ENCODE results near the gene WDR5. TPM values are rescaled to one million over a fixed set of nuclear protein-coding genes. Genes with fewer than 3 reads are reported as not detected.

Gene WDR5
- polyA plus RNA-seq, 1 of the 3 experiments (the other 2 are of a cell fraction) = 36.6 TPM

- no peaks in the 10 kb centered on the region for H3K9me3 ChIP-seq
- H3K9me2 ChIP-seq = no peaks in the 10 kb centered on the region
- POLR2A ChIA-PET = no interaction called here
- H2AFZ ChIP-seq (ENCODE audit: low read depth) = no peak overlapping the region
- no peaks in the 10 kb centered on the region for H3F3A ChIP-seq (replicated peaks; ENCODE audit: insufficient read depth)
- DNase-seq = no peak
- no peak overlapping the region for H3K4me2 ChIP-seq
- no peak overlapping the region for H3K27ac ChIP-seq (ENCODE audit: low read depth in 2 of 2, low read length in 1 of 2)
- TF ChIP-seq, protein P1, sequence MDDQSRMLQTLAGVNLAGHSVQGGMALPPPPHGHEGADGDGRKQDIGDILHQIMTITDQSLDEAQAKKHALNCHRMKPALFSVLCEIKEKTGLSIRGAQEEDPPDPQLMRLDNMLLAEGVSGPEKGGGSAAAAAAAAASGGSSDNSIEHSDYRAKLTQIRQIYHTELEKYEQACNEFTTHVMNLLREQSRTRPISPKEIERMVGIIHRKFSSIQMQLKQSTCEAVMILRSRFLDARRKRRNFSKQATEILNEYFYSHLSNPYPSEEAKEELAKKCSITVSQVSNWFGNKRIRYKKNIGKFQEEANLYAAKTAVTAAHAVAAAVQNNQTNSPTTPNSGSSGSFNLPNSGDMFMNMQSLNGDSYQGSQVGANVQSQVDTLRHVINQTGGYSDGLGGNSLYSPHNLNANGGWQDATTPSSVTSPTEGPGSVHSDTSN (IDR thresholded peaks at IDR 0.05) = no peak
- TF ChIP-seq NRF1 (IDR thresholded peaks at IDR 0.05; ENCODE audit: low read depth, low read length) (no peak), USF2 (IDR thresholded peaks at IDR 0.05; ENCODE audit: borderline replicate concordance, low read depth, low read length) (no peak), EP300 (IDR thresholded peaks at IDR 0.05; ENCODE audit: borderline replicate concordance in 1 of 2, low read depth in 1 of 2, low read length in 1 of 2) (no peak), FOXM1 (IDR thresholded peaks at IDR 0.05; ENCODE audit: low read depth) (no peak), RCOR1 (IDR thresholded peaks at IDR 0.05; ENCODE audit: low read length) (no peak)
- TF ChIP-seq, protein P2, sequence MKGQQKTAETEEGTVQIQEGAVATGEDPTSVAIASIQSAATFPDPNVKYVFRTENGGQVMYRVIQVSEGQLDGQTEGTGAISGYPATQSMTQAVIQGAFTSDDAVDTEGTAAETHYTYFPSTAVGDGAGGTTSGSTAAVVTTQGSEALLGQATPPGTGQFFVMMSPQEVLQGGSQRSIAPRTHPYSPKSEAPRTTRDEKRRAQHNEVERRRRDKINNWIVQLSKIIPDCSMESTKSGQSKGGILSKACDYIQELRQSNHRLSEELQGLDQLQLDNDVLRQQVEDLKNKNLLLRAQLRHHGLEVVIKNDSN (IDR thresholded peaks at IDR 0.05; ENCODE audit: borderline replicate concordance, low read depth) = no peak
- H3K27me3 ChIP-seq (ENCODE audit: insufficient read depth) = peaks cover 8% of the 10 kb centered on the region; the same call in 1 of the 2 replicates
- no peaks in the 10 kb centered on the region for H3K79me2 ChIP-seq (ENCODE audit: insufficient read depth)
- H3K4me1 ChIP-seq (ENCODE audit: control insufficient read depth in 1 of 2, insufficient read depth in 2 of 2, low read depth in 1 of 2, low read length in 1 of 2) = no peaks in the 10 kb centered on the region; a peak in 1 of 4 replicates
- H3K9ac ChIP-seq = no peak overlapping the region
- no peaks in the 10 kb centered on the region for H3K36me3 ChIP-seq (replicated peaks in 1 of 2; ENCODE audit: control insufficient read depth in 1 of 2, insufficient read depth in 2 of 2, low read length in 1 of 2)
- WGBS (ENCODE audit: low lambda C conversion rate) = 41% methylated on average over 1 of the region's 1 CpG
- CTCF ChIA-PET = interaction anchor here (1.2 kb wide), 1 partner anchor 8 kb away, joined by 3 read pairs; no protein-coding TSS in a partner anchor
- no peaks in the 10 kb centered on the region for H4K20me1 ChIP-seq (ENCODE audit: insufficient read depth)
- no peak overlapping the region for H3K4me3 ChIP-seq (ENCODE audit: low read depth in 2 of 2, low read length in 1 of 2)
Observed at GRCh38 chr9:134200730-134201129, 64.8 kb downstream of the WDR5 start.

DNA sequence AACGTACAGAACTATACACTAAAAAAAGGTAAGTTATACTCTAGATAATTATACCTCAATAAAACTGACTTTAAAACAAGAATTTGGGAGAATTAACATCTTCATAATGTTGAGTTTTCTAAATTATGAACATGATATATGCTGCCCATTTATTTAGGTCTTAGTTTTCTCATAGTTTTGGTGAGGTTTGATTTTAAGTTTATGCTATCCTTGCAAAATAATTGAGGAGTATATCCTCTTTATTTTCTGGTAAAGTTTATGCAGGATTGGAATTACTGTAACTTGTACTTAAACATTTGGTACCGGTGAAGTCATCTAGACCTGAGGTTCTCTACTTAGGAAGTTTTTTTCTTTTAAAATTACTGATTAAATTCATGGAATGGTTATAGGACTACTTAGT lies 67.3 kb downstream of the WDR5 start:
- no peak overlapping the region for H3K4me3 ChIP-seq (ENCODE audit: low read depth in 2 of 2, low read length in 1 of 2)
- H3K27me3 ChIP-seq (ENCODE audit: insufficient read depth) = peaks cover 8% of the 10 kb centered on the region; the same call in 1 of the 2 replicates
- DNase-seq = no peak
- H3K9me2 ChIP-seq = no peaks in the 10 kb centered on the region
- no peak overlapping the region for H2AFZ ChIP-seq (ENCODE audit: low read depth)
- H3K27ac ChIP-seq (ENCODE audit: low read depth in 2 of 2, low read length in 1 of 2) = no peak overlapping the region
- H3K9ac ChIP-seq = no peak overlapping the region
- no peaks in the 10 kb centered on the region for H4K20me1 ChIP-seq (ENCODE audit: insufficient read depth)
- no peaks in the 10 kb centered on the region; a peak in 1 of 4 replicates for H3K4me1 ChIP-seq (ENCODE audit: control insufficient read depth in 1 of 2, insufficient read depth in 2 of 2, low read depth in 1 of 2, low read length in 1 of 2)
- ChIA-PET CTCF (no interaction called here), POLR2A (no interaction called here)
- no peaks in the 10 kb centered on the region for H3K36me3 ChIP-seq (replicated peaks in 1 of 2; ENCODE audit: control insufficient read depth in 1 of 2, insufficient read depth in 2 of 2, low read length in 1 of 2)
- H3K9me3 ChIP-seq = no peaks in the 10 kb centered on the region
- TF ChIP-seq TEAD4 (IDR thresholded peaks at IDR 0.05; ENCODE audit: borderline replicate concordance, insufficient read depth) (no peak), NFIC (IDR thresholded peaks at IDR 0.05; ENCODE audit: borderline replicate concordance) (no peak), SIN3A (IDR thresholded peaks at IDR 0.05; ENCODE audit: borderline replicate concordance, low read depth, low read length) (no peak), GATA2 (CRISPR knock-in tag; IDR thresholded peaks at IDR 0.05) (no peak), FOXM1 (IDR thresholded peaks at IDR 0.05; ENCODE audit: low read depth) (no peak), GABPA (IDR thresholded peaks at IDR 0.05; ENCODE audit: low read depth) (no peak), FOSL2 (IDR thresholded peaks at IDR 0.05; ENCODE audit: borderline replicate concordance, low read depth) (no peak), TCF12 (IDR thresholded peaks at IDR 0.05) (no peak), MEF2A (IDR thresholded peaks at IDR 0.05; ENCODE audit: borderline replicate concordance, low read depth) (no peak)
- TF ChIP-seq, protein P3, sequence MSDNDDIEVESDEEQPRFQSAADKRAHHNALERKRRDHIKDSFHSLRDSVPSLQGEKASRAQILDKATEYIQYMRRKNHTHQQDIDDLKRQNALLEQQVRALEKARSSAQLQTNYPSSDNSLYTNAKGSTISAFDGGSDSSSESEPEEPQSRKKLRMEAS (IDR thresholded peaks at IDR 0.05; ENCODE audit: low read depth) = no peak
- TF ChIP-seq, protein P1 (IDR thresholded peaks at IDR 0.05) = no peak
- WGBS (ENCODE audit: low lambda C conversion rate) = 60% methylated on average over 2 of the region's 2 CpGs
- H3K79me2 ChIP-seq (ENCODE audit: insufficient read depth) = no peaks in the 10 kb centered on the region
- no peak overlapping the region for H3K4me2 ChIP-seq
- H3F3A ChIP-seq (replicated peaks; ENCODE audit: insufficient read depth) = no peaks in the 10 kb centered on the region
